SW 1271 (cell line): ENCODE data around the gene CTDP1.

Source experiments
- DNase-seq, 2 experiments: peaks; one replicate each; lab custom pipeline; 2025; lab: John Stamatoyannopoulos, UW

Gene CTDP1

DNA sequence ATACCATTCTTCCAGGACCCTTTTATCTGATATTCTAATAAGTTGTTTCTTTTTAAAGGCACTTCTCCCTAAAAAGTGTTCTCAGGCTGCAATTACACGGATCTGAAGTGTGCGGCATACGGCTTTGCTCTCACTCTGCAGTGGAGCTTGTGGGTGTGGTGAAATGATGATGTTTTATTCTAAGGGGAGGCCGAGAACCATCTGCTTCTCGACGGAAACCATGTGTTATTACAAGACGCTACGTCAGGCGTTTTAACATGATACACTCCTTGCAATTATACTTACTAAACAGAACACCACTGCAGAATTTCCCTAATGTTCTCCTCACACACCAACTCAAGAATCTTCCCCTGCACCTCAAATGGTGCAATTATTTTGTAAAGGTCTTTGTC lies 34.9 kb upstream of the CTDP1 start:
- DNase-seq, result no peak

DNA sequence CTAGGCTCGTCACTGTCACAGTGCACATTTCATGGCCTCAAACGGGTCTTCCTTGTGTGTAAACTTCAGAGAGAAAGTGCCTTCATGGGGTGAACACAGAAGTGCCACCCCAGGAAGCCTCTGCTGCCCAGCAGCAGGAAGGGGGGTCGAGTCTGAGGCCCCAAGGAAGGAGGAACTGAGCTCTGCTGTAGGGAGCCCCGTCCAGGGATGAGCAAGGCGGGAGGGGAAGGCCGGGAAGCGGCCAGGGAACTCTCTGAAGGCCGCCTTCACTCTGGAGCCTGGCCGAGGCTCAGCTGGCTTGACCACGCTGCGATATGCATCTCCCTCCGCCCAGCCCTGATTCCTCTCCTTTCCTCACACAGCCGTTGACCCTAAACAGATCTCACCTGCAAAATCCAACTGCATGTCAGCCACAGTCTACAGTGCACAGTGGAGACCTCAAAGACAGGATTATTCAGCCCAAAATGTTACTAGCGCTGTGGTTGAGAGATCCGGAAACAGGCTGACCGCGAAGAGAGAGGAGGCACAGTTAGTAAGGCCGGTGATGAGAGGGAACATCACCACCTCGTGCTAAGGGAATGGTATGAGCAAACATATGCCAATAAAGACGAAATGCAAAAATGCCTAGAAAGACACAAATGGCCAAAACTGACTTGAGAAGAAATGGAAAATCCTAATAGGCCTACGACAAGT lies 34.2 kb upstream of the CTDP1 start:
- no peak for DNase-seq

DNA sequence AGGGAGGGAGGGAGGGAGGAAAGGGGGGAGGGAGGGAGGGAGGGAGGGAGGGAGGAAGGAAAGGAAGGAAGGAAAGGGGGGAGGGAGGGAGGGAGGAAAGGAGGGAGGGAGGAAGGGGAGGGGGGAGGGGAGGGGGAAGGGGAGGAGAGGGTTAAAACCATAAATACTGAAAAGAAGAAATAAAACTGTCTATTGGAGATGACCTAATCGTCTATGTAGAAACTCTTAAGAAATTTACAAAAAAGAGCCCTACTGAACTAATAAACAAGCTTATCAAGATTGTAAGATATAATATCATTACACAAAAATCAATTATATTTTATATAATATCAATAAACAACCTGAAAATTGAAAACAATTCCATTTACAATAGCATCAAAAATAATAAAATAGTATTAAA lies 32.3 kb upstream of the CTDP1 start:
- no peak for DNase-seq

DNA sequence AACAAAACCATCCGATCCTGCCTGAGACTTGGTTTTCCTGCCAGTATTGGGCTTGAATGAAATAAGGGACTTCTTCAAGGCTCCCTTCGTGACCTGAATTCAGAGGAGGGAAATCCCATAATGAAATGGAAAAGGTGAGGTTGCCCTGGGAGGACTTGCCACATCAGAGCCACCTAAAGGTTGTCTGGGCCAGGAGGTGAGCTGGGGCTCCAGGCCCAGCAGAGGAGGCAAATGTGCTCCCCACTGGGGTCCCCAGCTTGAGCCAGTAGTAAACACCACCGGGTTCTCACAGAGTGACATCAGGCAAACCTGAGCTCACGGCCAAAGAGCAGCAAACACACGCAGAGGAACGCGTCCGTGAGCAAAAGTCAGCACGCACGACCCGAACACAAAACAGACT lies 28.6 kb upstream of the CTDP1 start:
- DNase-seq, result no peak

DNA sequence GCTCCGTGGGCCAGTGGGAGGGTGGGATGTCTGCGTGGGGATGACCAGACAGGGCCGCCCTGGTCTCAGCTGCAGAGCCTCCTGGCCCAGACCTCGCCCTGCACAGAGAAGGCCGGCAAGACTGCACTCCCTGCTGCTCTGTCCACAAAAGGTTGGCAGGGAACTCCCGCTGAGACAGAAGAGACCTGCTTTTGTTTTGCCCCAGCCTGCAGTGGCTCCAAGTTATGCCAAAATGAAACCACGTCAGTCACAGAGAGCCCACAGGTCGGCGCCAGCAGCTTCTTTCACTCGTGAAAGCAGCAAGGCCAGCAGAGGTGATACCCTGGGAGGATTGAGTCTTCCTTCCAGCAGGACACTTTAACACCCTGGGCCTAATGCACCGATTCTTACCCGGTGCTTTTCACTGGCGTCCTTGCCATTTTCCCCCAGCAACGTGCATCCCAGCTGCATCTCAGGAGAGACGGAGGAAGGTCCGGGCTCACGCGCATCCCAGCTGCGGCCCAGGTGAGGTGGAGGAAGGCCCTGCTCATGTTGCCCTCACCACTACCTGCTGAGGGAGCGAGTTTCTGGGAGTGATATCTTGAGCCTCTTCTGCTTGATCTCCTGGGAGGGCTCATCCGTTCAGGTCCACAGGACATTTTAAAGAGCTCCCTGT lies 22.1 kb upstream of the CTDP1 start:
- DNase-seq, result no peak

DNA sequence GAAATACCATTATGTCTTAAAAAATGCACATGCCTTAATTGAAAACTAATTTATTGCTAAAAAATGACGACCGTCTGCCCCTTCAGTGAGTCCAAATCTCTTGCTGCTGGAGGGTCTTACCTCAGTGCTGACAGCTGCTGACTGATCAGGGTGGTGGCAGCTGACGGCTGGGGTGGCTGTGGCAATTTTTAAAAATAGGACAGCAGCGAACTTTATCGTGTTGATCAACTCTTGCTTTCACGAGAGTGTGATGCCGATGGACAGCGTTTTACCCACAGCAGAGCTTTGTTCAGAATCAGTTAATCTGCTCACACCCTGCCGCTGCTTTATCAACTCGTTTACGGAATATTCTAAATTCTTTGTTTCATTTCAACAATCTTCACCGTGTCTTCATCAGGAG lies 21.2 kb upstream of the CTDP1 start:
- DNase-seq, result no peak

DNA sequence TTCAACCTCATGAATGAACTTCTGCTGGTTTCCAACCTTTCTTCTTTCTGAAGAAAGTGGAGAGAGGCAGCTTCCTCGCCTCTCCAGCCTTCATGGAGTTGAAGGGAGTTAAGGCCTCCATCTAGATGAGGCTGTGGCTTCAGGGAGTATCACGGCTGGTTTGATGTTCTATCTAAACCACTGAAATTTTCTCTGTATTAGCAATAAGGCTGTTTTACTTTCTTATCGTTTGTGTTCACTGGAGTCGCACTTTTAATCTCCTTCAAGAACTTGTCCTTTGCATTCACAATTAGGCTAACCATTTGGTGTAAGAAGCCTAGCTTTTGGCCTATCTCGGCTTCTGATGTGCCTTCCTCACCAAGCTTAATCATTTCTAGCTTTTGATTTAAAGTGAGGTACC lies 19.9 kb upstream of the CTDP1 start:
- DNase-seq, result no peak

DNA sequence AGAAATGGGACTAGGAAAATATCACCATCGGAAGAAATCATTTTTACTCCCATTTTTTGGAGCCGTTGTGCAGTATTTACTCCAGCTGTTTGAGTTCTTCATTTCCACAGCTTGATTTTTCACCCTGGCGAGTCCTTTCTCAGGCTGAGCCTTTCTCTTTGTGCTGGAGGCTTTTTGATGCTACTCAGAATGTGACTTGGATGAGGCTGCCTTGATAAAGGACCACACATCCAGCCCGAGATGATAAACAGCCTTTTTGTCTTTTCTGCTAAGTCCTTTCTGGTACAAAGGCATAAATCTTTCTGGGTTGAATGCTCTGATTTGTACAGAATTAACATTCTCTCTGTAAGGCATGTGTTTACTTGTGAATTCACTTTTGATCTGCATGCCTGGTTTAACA lies 17.6 kb upstream of the CTDP1 start:
- no peak for DNase-seq

DNA sequence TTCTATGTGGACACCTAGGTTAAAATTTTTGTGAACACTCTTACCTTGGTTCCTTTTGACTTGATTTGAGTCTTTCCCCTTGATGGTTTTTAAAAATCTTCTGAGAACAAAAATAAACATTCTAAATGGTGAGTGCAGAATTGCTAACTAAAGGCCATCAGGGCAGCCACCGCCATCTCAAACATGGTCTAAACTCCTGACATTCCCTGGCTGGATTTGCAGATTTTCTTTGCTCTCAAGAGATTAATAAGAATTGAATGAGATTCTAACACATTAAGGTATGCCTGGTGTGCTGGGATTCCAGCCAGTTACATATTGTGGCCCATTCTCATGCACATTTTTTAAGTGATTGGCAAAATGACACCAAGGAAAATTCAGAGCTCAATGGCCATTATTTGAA lies 17.2 kb upstream of the CTDP1 start:
- no peak for DNase-seq

DNA sequence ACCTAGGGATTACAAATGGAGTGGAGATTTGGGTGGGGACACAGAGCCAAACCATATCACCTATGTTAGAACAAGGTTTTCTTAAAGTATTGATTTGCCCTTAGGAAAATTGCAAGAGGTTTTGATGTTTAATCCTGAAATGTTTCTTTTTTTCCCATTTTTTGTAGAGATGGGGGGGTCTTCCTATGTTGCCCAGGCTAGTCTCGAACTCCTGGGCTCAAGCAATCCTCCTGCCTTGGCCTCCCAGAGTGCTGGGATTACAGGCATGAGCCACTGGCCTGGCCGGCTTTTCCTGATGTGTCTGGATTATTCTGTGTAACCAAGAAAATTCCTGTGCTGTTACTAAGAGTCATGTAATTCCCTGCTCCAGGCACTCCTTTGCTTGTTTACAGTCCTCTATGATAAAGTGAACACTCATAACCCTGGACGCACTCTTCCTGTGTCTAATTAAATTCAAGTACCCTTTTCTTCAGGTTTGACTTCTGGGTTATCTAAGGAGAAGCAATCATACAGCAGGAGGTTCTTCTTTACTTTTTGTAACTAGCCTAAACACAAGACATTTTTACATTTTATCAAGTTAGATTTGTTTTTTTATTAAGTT lies 15.0 kb upstream of the CTDP1 start:
- no peak for DNase-seq

DNA sequence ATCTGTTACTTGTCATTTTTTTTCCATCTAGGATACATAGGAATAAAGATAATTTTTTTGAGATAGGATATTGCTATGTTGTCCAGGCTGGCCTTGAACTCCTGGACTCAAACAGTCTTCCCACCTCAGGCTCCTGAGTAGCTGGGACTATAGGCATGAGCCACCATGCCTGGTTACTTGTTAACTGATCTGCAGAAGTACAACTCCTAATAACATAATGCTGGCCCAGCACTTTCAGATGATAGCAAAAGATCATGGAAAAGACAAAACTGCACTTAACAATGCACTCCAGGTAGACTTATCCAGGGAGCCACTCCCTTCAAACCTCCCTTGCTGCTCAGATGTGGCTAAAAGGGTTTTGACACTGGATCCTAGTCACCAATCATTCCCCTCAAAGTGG lies 11.4 kb upstream of the CTDP1 start:
- DNase-seq, result no peak

DNA sequence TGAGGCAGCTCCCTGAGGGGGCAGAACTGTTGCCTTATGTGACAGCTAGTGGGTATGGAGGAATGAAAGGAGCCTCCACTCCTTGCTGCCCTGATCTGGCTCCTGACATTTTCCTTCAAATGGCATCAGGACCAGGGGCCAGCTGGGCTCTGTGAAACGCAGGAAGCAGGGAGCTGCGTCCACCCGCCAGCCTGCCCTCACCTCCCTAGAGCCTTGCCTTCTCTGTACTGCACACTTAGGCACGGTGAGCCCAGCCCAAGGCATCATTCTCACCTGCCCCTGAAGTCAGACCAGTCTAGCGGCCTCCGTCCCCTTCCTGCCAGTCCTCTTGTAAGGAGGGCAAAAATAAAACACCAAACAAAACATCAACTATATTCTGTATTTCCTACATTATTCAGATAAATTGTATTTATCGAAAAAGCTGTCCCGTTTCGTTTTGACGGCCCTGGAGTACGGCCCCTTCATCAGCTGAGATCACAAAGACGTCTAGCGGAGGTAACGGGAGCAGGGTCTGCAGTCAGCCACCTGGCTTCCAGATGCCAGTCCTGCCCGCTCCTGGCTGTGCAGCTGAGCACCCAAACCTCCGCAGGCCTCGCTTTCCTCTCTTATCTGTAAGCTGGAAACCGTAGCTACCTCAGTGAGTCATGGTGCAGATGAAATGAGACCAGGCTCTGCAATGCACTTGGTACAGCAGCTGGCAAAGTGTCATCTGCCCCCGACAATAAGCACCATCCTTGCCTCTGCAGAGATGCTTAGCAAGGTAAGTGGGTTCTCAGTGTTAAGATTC lies 6.9 kb upstream of the CTDP1 start:
- DNase-seq, result no peak

DNA sequence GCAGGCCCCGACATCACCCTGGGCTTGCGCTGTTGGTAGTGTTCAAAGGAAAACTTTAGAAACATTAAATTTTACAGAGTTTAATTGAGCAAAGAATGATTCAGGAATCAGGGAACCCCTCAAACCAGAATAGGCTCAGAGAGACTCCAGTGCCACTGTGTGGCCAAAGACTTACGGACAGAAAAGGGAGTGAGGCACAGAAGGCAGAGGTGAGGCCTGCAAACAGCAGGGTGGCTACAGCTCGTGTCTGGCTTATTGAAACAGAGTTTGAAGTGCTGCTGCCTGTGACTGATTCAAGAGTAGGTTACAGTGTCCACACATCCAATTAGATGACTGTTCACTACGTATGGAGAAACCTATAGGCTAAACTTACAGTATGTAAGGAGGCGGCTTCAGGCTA lies 2.4 kb upstream of the CTDP1 start:
- no peak for DNase-seq

DNA sequence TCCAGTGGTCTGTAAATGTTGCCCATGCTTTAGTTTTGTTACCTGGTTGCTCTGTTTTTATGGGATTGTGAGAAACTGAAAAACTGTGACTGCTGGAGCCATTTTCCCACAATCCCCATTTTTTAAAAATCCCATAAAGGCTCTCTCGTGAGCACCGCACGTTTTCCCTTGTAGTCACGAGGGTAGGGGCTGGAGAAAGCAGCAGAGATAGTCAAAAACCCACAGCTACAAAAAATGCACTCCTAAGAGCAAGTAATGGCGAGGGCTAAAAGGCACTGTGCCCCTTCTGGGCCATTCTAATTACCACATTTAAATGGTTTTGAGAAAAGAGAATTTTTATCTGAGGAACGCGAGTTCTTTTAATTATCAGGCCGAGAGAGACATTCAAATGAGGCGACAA lies 1.8 kb upstream of the CTDP1 start:
- no peak for DNase-seq

DNA sequence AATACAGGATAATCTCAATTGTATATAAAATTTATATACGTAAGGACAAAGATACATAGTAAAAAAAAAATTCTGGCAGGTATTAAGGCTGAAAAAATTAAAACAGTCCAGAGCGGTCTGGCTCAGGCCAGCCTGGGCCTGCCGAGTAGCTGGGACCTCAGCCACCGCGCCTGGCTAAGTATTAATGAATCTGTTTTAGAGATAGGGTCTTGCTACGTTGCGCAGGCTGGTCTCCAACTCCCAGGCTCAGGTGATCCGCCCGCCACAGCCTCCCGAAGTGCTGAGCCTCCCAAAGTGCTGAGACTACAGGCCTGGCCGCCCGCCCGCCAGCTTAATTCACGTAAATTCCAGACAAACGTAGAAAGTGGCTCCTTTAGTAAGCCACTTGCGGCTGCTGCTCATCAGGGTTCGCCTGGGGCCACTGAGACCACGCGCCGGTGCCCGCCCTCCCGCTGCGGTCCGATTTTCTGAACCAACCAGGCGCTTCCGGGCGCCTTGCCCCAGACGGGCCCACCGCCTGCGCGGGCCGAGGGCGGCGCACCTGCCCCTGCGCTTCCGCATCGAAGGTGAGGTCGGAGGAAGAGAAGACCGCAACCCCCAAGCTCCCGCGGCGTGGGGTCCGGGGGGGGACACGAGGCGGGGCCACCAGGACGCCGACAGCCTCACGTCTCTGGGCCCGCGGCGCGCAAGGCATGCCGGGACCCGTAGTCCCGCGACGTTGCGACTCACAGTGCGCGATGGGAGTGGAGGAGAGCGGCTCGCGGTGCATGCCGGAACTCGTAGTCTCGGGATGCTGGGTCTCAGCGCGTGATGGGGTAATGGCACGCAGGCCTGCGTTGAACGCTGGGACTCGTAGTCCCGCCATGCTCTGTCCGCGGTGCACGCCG lies 695 bp upstream of the CTDP1 start:
- DNase-seq, result peak; percentile 94 to 97

DNA sequence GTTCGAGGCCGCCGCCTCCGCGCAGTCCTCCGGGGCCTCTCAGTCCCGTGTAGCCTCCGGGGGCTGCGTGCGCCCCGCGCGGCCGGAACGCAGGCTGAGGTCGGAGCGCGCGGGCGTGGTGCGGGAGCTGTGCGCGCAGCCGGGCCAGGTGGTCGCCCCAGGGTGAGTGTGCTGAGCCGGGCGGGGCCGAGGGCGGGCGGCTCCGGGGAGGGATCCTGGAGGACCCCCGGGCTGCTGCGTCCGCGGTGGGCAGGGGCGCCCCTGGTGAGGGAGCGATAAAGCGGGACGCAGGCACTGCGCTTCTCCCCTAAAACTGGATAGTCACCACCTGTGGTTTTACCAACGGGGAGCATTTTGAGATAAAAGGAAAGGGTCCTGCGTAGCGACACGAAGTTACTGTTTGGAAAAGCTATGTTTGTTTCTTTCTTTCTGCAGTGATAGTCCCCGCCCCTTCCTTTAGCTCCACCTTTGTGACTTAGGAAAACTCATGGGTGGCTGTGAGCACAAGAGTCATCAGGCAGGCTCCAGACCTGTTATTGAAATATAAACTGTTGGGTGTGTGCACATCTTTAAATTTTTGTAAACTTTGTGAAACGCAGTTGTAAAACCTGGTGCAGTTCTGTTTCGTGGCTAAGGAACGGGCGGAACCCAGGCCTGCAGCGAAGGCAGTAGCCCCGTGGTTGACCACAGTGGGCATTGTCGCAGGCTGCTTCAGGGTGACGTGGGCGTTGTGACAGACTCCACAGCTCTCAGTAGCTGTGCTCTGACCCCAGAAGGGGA lies 687 bp downstream of the CTDP1 start:
- DNase-seq, result peak in 1 of 2 experiments; percentile 37

DNA sequence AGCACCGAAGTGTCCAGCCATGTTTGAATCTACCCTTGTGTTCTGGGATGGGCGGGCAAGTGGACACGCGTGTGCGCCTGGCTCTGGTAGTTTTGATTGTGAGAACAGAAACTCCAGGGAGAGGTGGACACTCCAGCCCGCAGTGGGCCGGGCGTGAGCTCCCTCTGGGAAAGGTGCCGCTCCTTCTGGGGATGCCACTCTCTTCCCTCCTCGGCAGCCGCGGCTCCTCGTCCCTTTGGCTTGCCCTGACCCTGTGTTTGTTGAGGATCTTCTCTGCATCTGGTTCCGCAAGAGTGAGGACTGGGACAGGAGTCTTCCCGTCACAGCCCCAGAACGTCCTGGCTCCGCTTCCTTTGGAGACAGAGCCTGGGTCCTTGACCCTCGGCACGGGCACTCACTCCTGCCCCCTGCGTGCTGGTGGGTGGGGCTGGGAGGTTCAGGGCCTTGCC lies 1.3 kb downstream of the CTDP1 start:
- no peak for DNase-seq

DNA sequence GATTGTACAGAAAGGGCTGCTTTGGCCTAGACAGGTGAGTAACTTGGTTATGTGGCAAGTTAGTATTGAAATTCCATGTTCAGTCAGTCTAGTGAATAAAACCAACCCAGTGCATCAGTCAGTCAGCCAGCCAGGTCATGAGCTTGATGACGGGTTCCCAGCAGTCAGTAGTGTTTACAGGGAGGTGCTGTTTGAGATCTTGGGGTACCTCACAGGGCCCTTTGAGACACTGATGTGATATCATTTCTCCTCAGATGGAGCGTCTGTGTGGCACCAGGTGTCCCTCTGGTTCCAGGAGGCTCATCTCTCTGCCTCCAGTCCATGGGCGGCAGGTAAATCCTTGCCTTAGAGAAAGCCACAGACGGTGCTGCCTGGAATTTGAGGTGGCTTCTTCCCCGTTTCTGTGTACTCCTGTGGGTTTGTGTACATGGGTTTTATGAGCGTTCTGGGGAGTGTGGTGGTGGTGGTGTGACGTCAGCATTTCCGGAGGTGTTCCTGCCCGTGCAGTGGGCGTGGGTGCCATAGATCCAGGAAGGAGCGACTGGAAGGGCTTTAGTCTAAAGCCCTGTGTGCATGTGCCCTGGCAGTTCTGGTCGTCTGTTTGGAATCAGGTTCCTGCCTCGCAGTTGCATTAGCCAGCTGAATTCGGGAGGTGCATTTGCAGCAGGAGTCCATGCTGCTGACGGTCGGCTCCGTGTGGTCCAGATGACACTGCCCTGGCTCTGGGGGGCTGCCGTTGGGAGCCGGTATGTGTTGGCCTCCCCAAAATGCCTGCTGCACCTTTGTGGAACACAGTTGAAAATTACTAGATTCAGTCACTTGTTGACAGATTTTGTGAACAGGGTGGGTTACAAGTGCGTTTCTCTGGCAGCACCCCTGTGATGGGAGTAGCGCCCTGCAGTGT lies 2.1 kb downstream of the CTDP1 start:
- no peak for DNase-seq

DNA sequence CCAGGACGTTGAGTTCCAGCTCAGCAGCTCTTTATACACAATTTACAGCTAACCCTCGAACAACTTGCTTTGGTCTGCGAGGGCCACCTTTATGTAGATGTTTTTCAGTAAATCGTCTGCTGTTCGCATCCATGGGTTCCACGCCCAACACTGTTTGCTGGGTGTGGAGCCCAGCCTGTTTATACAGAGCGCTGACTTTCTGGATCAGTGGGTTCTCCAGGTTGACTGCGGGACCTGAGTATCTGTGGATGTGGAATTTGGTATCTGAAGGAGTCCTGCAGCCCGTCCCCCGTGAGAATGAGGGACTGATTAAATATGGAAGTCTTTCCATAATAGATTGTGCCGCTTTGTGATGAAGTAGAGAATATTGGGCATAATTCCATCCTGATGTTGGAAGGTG lies 2.9 kb downstream of the CTDP1 start:
- DNase-seq, result no peak
